Upper lobe of left lung (tissue), 4 donors: ENCODE measurements around the gene PKIB.

Experiments
- CTCF ChIP-seq, 6 experiments: fragments of 450-650 bp in 4 of 6; fragments of 200-600 bp in 2 of 6; sonication (generic) in 2 of 6; IDR thresholded peaks; one replicate each; pipeline ENCODE4 v1.5.1; 2016 to 2019; ENCODE audit warnings: antibody characterized with exemption in 6 of 6
- POLR2A ChIP-seq, 4 donors: fragments of 450-650 bp; IDR thresholded peaks; one replicate each; pipeline ENCODE4 v1.5.1; 2016 to 2017; ENCODE audit warnings: antibody characterized with exemption in 4 of 4, mild to moderate bottlenecking in 2 of 4
- POLR2AphosphoS5 ChIP-seq, 2 donors: sonication (generic); formaldehyde crosslinking; IDR thresholded peaks; one replicate each; pipeline ENCODE4 v1.5.1; 2017; ENCODE audit warnings: antibody characterized with exemption in 2 of 2

GRCh38 chr6:122717350-122717749 lies 107.1 kb downstream of the PKIB start:
- TF ChIP-seq CTCF (IDR thresholded peaks at IDR 0.05) (no peak), POLR2AphosphoS5 (IDR thresholded peaks at IDR 0.05) (no peak), POLR2A (IDR thresholded peaks at IDR 0.05) (no peak)
